Myocyte (in vitro differentiated cells): Measurements from ENCODE around the gene NCLN. TPM values are rescaled to one million over a fixed set of nuclear protein-coding genes. Genes with fewer than 3 reads are reported as not detected.
"Not testable (repeated sequence)": the region's sequence is repeated elsewhere in the genome, so short reads cannot be mapped to it uniquely, and the experiment has no call there.

ENCODE experiments used
- DNase-seq: peaks from one replicate; pipeline ENCODE4 v3.0.0-alpha.2; 2012; ENCODE audit warnings: low read depth
- total RNA-seq: library from RNA; depleted of rRNA; stranded (reverse); fragments of >200 nt; gene quantifications from 2 replicates; pipeline ENCODE4 v1.2.3, GENCODE V29; 2014

NCLN gene
- total RNA-seq, 1 donor from 2014 or later: 58.1 TPM

DNA sequence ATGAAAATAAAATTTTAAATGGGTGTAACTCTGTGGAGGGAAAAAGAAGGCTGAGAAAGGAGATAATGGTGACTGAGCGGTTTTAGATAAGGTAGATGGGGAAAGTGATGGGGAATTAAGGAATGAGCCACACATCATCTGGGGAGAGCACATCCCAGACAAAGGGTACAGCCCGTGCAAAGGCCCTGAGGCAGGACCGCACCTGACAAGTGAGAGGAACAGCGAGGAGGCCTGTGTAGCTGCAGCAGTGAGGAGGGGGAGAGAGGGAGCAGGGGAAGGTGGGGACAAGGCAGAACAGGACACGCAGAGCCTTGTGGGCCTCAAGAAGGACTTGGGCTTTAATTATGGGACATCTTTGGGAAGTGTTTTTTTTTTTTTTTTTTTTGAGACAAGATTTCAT, 37.0 kb downstream of the NCLN start:
- DNase-seq: no peak

DNA sequence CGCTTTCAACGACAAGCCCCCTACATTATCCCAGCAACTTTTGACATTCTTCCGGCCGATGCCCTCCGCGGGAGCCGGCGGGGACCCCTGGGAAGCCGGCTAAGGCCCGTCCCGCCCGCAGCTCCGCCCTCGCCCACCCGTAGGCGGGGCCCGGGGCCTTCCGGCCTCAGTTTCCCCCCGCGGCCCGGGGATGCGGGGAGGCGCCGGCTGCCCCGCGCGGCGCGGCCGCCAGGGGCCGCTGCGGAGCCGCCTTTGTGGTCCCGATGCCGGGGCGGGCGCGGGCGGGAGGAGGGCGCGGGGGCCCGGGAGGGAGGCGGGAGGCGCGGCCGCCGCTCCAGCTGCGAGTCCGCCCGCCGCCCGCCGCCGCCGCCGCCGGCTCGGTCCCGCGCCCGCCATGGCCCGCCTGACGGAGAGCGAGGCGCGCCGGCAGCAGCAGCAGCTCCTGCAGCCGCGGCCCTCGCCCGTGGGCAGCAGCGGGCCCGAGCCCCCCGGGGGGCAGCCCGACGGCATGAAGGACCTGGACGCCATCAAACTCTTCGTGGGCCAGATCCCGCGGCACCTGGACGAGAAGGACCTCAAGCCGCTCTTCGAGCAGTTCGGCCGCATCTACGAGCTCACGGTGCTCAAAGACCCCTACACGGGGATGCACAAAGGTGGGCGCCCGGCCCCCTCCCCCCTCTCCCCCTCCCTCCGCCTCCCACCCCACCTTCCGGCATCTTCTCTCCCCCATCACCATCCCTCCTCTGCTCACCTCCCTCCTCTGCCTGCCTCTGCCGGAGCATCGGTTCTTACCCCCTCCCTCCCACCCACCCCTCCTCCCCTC, 38.8 kb downstream of the NCLN start, which contains the start of gene CELF5:
TSS of gene CELF5 (plus strand) at position 316 of the 823 bp plus-strand sequence. CDS start at position 395, 79 bp downstream.
- peak; percentile 36 for DNase-seq

DNA sequence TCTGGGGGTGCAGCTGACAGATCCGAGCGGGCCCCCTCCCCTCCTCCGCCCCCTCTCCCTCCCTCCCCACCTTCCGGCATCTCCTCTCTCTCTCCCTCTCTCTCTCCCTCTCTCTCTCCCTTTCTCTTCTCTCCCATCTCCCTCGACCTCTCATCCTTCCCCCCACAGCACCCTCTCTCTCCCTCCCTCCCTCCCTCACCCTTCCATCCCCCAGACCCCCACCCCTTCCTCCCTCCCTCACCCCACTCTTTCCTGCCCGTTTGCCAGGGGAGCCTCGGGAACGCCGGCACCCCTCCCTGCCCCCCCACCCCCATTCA, 39.4 kb downstream of the NCLN start:
- no peak for DNase-seq

DNA sequence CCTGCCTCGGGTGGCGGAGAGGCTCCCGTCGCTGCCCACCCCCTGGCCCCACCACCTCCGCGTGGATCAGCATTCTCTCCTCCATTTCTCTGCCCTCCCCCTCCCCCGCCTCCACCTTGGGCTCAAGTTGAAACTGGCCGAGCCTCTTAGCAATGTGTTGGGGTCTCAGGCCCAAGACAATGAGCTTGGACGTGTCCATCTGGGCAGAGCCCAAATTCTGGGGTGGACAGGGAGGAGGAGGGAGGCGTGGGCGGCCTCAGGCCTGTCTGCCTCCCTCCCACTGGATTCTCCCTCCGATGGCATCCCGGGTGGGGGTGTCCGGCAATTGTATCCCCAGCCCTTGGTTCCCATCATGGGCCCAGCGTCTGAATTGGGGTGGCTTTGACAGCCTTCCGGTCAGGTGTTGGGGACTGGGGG, 40.0 kb downstream of the NCLN start:
- no peak for DNase-seq

DNA sequence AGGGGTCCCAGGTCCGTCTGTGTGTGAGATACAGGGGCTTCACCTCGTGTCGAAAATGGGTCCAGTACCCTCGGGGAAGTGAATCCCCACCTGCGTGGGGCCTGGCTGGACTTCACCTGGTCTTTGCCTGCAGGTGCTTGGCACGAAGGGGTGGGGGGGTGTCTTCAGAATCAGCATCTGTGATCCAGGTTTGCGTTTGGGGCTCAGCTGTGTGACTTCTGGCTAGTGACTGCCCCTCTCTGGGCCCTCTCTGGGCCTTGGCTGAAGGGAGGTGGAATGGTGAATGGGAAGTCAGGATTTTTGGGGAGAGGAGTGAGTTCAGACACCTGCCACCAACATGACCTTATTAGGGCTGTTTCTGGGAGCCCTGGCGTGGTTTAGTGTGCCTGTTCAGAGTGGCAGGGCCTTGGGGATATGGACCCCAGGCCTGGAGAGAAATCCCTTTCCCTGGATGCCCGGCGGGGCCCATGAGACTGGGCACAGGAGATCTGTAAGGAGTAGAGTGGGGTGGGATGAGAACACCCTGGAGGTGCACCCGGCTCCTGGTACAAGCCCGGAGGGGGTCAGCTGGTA, 41.4 kb downstream of the NCLN start:
- no peak for DNase-seq

DNA sequence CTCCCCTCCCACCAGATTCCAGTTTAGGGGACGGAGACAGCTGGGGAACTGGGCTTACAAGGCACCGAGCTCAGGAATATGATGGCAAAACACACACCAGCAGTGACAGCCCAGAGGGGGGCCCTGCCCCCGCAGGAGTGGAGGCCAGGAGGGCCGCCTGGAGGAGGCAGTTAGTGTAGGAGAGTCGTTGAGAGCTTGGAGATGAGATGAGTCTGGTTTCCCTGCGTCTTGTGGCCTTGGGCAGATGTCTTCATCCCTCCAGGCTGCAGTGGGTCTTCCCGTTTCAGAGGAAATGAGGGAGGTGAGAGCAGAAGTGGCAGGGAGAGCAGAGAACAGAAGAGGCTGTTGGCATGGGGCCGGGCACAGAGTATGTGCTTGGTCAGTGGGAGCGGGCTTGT, 43.6 kb downstream of the NCLN start:
- no peak for DNase-seq

DNA sequence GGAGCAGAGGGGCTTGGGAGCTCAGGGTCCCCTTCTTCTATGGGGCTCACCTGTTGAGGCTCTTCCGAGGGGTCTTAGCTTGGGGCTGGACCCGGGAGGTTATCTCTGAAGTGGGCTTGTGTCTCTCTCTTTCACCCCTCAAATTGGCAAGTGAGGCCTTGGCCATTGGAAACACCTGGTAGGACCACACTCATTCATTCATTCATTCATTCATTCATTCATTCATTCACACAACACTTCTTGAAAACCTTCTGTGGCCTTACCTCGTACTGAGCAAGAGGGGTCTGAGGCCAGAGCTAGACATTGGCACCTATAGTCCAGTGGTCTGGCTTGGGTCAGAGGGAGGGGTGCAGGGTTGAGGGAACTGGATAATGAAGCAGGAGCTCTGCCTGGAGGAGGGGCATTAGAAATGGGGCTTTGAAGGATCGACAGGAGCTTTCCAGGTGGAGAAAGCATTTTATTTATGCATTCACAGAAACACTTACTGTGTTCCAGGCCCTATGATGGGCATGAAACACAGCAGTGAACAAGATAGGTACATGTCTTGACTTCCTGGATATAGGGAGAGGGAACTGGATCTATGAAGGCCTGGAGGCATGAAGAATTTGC, 44.3 kb downstream of the NCLN start:
- DNase-seq: no peak

DNA sequence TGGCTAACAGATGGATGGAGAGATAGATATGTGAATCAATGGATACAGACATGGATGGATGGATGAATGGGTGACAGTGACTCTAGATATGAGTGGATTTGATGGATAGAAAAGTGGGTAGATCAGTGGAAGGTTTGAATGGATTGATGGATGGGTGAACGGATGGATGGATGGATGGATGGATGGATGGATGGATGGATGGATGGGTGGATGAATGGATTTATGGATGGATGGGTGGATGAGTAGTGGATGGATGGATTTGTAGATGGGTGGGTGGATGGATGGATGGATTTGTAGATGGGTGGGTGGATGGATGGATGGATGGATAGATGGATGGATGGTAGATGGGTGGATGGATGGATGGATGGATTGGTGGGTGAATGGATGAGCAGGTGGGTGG, 45.6 kb downstream of the NCLN start:
- no peak for DNase-seq

DNA sequence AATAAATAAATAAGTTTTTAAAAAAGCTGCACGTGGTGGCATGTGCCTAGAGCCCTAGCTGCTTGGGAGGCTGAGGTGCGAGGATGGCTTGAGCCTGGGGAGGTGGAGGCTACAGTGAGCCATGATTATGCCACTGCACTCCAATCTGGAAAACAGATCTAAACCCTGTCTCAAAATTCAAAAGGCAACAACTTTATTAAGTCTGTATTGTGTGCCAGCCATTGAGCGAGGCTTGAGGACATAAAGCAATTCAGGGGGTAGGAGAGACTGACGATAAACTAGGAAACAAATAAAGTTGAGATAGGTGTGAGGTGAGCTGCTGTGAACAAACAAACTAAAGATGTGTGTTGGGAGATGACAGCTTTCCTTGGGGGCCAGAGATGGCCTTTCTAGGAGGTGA, 47.4 kb downstream of the NCLN start:
- no peak for DNase-seq

DNA sequence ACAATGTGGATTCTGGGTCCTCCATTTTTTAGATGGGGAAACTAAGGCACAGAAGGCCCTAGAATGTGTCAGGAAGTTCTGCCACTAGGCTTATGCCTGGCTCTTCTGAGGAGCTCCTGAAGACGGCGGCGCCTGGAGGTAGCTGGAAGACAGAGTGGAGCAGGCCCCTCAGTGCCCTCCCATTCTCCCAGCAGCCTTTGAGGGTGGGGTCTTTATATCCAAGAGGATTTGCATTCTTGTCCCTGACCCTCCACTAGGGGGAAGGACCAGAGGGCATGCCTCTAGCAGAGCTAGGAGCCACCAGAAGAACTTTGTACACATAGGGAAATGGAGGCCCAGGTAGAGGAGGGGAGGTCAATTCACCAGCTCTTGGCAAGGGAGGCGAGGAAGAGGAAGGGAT, 48.1 kb downstream of the NCLN start:
- no peak for DNase-seq

DNA sequence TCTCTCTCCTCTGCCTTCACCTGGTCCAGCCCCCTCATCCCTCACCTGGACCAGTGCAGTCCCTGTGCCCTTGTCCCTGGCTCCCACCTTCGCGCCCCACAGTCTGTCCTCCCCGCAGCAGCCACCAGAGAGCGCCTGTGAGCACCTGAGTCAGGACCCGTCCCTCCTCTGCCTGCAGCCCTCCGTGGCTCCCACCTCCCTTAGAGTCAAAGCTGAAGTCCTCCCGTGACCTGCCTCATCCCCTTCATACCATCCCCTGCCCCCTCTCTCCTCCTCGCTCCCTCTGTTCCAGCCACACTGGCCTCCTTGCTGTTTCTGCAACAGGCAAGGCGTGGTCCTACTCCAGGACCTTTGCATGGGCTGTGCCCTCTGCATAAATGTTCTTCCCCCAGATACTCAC, 49.1 kb downstream of the NCLN start:
- no peak for DNase-seq

DNA sequence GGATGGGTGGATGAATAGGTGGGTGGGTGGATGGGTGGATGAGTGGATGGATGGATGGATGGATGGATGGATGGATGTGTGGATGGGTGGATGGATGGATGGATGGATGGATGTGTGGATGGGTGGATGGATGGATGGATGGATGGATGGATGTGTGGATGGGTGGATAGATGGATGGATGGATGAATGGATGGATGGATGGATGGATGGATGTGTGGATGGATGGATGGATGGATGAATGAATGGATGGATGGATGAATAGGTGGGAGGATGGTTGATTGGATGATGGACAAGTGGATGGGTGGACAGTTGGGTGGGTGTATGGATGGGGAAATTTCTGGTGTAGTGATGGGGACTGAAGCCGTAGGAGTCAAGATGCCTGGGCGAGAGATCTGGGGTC, 49.9 kb downstream of the NCLN start:
- not testable (repeated sequence) for DNase-seq

DNA sequence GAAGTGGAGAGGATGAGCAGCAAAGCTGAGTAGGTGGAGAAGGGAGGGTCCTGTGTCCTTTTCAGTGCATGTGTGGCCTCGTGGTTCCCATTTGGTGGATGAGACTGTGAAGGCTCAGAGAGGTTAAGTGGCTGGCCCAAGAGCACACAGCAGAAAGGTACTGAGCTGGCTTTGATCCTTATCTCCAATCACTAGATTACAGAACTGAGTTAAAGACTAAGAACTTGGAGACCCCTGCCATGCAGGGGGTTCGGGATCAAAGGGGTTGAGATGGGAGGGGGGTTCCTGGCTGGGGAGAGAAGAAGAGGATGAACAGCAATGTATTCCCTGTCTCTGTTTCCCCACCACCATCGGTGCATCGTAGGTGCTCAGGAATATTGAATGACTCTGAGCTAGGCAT, 50.5 kb downstream of the NCLN start:
- DNase-seq: no peak

DNA sequence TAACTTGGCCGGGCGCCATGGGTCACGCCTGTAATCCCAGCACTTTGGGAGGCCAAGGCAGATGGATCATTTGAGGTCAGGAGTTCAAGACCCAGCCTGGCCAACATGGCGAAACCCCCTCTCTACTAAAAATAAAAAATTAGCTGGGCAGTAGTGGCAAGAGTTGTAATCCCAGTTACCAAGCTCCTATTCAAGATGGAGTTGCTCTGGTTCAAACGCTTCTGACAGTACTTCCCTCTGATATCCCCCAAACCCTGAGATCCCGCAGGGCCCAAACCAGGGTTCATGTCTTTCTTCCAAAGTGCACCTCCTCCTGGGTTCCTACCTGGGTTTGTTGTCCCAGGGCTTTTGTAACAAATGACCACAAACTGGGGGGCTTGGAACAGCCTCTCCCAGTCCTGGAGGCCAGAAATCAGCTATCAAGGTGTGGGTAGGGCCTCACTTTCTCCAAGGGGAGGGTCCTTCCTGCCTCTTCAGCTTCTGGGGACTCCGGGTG, 52.4 kb downstream of the NCLN start:
- DNase-seq: no peak

DNA sequence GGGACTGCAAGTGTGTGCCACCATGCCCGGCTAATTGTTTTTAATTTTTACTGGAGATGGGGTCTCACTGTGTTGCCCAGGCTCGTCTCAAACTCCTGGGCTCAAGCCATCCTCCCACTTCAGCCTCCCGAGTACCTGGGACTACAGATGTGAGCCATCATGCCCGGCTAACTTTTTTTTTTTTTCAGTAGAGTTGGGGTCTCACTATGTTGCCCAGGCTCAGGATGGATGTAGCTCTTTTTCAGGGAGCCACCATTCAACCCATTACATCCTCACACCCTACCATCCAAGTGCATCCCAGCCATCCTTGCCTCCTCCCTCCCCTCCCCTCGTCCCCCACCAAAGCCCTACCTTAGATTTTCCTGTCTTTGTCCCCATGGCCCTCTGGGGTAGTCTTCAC, 53.6 kb downstream of the NCLN start:
- DNase-seq: no peak

DNA sequence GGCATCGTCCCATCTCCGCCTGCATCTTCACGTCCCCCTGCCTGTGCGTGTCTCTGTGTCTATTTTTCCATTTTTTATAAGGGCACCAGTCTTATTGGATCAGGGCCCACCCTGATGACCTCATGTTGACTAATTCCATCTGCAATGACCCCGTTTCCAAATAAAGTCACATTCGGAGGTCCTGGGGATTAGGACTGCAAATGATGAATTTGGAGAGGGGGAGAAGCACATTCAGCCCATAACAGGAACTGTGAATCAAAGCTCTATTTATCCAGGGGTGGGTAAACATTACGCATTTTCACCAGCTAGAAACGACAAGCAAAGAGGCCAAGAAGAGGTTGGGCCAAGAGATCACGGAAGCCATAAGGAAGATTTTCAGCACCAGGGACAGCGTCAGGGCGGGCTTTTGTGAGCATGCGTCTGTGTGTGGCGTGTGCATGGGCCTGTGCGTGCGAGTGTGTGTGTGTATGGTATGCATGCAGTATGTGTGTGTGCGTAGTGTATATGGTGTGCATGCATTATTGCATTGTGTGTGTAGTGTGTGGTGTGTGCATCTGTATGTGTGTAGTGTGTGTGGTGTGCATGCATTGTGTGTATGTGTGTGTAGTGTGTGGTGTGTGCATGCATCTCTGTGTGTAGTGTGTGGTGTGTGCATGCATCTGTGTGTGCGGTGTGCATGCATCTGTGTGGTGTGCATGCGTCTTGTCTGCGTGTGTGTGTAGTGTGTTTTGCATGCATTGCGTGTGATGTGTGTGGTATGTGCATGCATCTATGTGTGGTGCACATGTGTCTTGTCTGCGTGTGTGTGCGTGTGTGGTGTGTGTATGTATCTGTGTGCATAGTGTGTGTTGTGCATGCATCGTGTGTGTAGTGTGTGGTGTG, 58.3 kb downstream of the NCLN start:
- DNase-seq: peak; percentile 69

DNA sequence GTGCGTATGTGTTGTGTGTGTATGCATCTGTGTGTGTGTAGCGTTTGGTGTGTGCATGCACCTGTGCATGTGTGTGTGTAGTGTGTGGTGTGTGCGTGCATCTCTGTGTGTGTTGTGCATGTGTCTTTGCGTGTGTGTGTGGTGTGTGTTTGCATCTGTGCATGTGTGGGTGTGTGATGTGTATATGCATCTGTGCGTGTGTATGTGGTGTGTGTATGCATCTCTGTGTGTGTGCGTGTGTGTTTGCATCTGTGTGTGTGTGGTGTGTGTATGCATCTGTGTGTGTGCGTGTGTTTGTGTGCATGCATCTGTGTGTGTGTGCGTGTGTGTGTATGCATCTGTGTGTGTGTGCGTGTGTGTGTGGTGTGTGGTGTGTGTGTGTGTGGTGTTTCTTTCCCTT, 59.3 kb downstream of the NCLN start:
- no peak for DNase-seq

DNA sequence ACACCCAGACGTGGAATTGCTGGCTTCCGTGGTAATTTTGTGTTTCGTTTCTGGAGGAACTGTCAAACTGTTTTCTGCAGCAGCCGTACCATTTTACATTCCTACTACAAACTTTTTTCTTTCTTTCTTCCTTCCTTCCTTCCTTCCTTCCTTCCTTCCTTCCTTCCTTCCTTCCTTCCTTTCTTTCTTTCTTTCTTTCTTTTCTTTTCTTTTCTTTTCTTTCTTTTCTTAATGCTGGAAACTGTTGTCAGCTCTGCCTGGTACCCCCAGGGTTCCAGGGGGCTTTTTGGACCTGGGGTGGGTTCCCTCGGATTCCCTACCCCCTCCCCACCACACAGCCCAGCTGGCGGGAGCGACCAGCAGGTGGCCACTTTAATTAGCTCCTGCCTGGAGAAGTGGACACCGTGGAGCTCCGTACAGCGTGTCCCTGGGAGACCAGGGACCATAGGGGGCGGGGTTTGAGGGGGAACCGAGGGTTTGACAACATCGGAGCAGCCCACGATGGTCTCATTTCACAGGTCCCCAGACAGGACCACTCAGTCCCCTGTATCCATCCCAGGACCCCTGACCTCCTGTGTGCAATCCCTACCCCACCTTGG, 63.1 kb downstream of the NCLN start:
- DNase-seq: no peak

DNA sequence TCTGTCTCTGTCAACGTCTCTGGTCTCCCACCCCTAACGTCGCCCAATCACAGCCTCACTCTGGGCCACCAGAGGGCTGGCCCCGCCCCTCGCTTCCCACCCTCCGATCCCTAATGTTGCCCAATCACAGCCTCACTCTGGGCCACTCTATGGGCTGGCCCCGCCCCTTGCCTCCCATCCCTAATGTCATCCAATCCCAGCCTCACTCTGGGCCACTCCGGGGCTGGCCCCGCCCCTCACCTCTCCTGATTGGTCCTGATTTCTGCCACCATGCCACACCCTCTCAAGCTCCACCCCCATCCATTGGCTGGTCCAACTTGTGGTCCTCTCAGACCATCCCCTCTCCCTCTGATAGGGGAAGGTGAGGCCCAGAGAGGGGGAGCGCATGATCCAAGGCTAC, 63.7 kb downstream of the NCLN start:
- DNase-seq: no peak

DNA sequence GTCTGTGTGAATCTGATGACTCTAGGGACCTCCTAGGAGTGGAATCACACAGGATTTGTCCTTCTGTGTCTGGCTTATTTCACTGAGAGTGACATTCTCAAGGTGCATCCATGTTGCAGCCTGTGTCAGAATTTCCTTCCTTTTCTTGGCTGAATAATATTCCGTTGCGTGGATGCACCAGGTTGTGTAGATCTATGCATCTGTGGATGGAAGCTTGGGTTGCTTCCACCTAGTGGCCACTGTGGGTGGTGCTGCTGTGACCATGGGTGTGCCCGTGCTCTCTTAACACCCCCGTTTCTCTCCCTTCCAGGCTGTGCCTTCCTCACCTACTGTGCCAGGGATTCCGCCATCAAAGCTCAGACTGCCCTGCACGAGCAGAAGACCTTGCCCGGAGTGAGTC, 64.9 kb downstream of the NCLN start:
- no peak for DNase-seq

DNA sequence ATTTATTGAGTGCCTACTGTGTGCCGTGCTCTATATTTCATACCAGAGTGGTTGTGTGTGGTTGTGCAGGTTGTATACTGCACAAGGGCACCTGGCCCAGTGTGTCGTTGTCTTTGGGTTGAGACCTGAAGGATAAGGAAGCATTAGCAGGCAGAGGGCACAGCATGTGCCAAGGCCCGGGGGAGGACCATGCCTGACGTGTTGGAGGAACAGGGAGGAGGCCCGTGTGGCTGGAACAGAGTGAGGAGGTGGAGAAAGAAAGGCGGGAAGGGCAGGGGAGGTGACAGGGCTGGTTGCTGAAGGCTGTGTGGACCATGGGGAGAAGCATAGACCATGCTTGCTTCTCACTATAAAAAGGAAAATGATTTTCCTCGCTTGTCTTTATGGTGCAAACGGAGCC, 65.5 kb downstream of the NCLN start:
- no peak for DNase-seq
